Measurements from ENCODE around the gene RPL12. TPM values are rescaled to one million over a fixed set of nuclear protein-coding genes. Genes with fewer than 3 reads are reported as not detected.

Gene RPL12
- total RNA-seq, 1 donor from 2014 or later: 2,572 TPM

- Histone ChIP-seq H3K4me3 (peak overlapping the region; percentile 60 to 70), H3K4me1 (peaks cover 26% of the 10 kb centered on the region), H3K36me3 (peaks cover 0 to 14% of the 10 kb centered on the region in 2 donors), H3K27ac (peak overlapping the region; percentile 59), H3K9me3 (no peaks in the 10 kb centered on the region), H3K27me3 (no peaks in the 10 kb centered on the region)
- TF ChIP-seq POLR2A (IDR thresholded peaks at IDR 0.05): no peak
- no peak for TF ChIP-seq CTCF (IDR thresholded peaks at IDR 0.05)
- TF ChIP-seq POLR2AphosphoS5 (IDR thresholded peaks at IDR 0.05; ENCODE audit: insufficient read depth in 1 of 2, low read depth in 1 of 2): no peak
- no peak for DNase-seq (ENCODE audit: extremely low spot score in 2 of 2)
- intact Hi-C loops (cut with DNase I): no loop called here
These were observed 52.9 kb downstream of the RPL12 start for GRCh38 chr9:127398275-127398647.

Small RNA genes within 50 kb of the gene (small RNA-seq; reads per million reads assigned to genes)
- gene RF00019 (not detected), gene SNORA65 (148 reads per million, percentile 97 among the genes with 10 or more reads in this experiment)

Other genes starting within 250 kb of the RPL12 start
- 31.4 TPM for gene GARNL3, start 186.6 kb downstream of the RPL12 start, total RNA-seq
- gene SLC2A8, start 54.2 kb downstream of the RPL12 start, total RNA-seq: 13.8 TPM
- 13.3 TPM for gene ZNF79, start 27.0 kb downstream of the RPL12 start, total RNA-seq
- gene LRSAM1, start 104 bp upstream of the RPL12 start, total RNA-seq: 30.0 TPM
- gene STXBP1, start 160.9 kb upstream of the RPL12 start, total RNA-seq: 56.2 TPM